Measurements from ENCODE around the gene MYO1D. TPM values are rescaled to one million over a fixed set of nuclear protein-coding genes. Genes with fewer than 3 reads are reported as not detected.

The MYO1D gene
- total RNA-seq, 4 donors from 2014 or later, result 70.5 to 92.3 (median 72.7) TPM

GRCh38 chr17:32747856-32748255 is 129.1 kb downstream of the MYO1D start:
- TF ChIP-seq POLR2A (IDR thresholded peaks at IDR 0.05) (no peak), POLR2AphosphoS5 (IDR thresholded peaks at IDR 0.05) (no peak), EP300 (IDR thresholded peaks at IDR 0.05) (no peak), CTCF (IDR thresholded peaks at IDR 0.05) (no peak)
- WGBS, result 89% methylated on average over 2 of the region's 2 CpGs
- H3K27me3 ChIP-seq, result no peaks in the 10 kb centered on the region
- no peaks in the 10 kb centered on the region for H3K4me1 ChIP-seq
- H3K36me3 ChIP-seq, result peaks cover 23% of the 10 kb centered on the region
- H3K9me3 ChIP-seq, result no peaks in the 10 kb centered on the region
- H3K27ac ChIP-seq, result no peak overlapping the region
- H3K4me3 ChIP-seq, result no peak overlapping the region
- no peak for DNase-seq (ENCODE audit: low spot score in 2 of 2)

- DNase-seq (ENCODE audit: low spot score in 2 of 2), result no peak
- Histone ChIP-seq H3K27ac (no peak overlapping the region), H3K36me3 (peaks cover 23% of the 10 kb centered on the region), H3K27me3 (no peaks in the 10 kb centered on the region), H3K9me3 (no peaks in the 10 kb centered on the region), H3K4me1 (no peaks in the 10 kb centered on the region), H3K4me3 (no peak overlapping the region)
- 91% methylated on average over 2 of the region's 2 CpGs for WGBS
- TF ChIP-seq EP300 (IDR thresholded peaks at IDR 0.05), result no peak
- no peak for TF ChIP-seq CTCF (IDR thresholded peaks at IDR 0.05)
- TF ChIP-seq POLR2AphosphoS5 (IDR thresholded peaks at IDR 0.05), result no peak
- TF ChIP-seq POLR2A (IDR thresholded peaks at IDR 0.05), result no peak
Measured at GRCh38 chr17:32746698-32747097, 130.2 kb downstream of the MYO1D start.

GRCh38 chr17:32746280-32746679 is 130.6 kb downstream of the MYO1D start:
- H3K27ac ChIP-seq, result no peak overlapping the region
- 97% methylated on average over 2 of the region's 2 CpGs for WGBS
- H3K9me3 ChIP-seq, result no peaks in the 10 kb centered on the region
- TF ChIP-seq POLR2AphosphoS5 (IDR thresholded peaks at IDR 0.05), result no peak
- no peak for TF ChIP-seq POLR2A (IDR thresholded peaks at IDR 0.05)
- no peak for TF ChIP-seq CTCF (IDR thresholded peaks at IDR 0.05)
- TF ChIP-seq EP300 (IDR thresholded peaks at IDR 0.05), result no peak
- no peak overlapping the region for H3K4me3 ChIP-seq
- H3K27me3 ChIP-seq, result no peaks in the 10 kb centered on the region
- H3K36me3 ChIP-seq, result peaks cover 23% of the 10 kb centered on the region
- no peaks in the 10 kb centered on the region for H3K4me1 ChIP-seq
- DNase-seq (ENCODE audit: low spot score in 2 of 2), result no peak

- 80% methylated on average over 4 of the region's 4 CpGs for WGBS
- peaks cover 27% of the 10 kb centered on the region for H3K36me3 ChIP-seq
Measured at GRCh38 chr17:32742681-32743538, 134.0 kb downstream of the MYO1D start.

More at GRCh38 chr17:32742681-32743538, 134.0 kb downstream of the MYO1D start:
- no peak for TF ChIP-seq POLR2A (IDR thresholded peaks at IDR 0.05)
- no peak for TF ChIP-seq POLR2AphosphoS5 (IDR thresholded peaks at IDR 0.05)
- no peak for TF ChIP-seq EP300 (IDR thresholded peaks at IDR 0.05)
- TF ChIP-seq CTCF (IDR thresholded peaks at IDR 0.05), result no peak
- Histone ChIP-seq H3K27me3 (no peaks in the 10 kb centered on the region), H3K4me3 (no peak overlapping the region), H3K27ac (no peak overlapping the region), H3K9me3 (no peaks in the 10 kb centered on the region), H3K4me1 (no peaks in the 10 kb centered on the region)
- no peak for DNase-seq (ENCODE audit: low spot score in 2 of 2)

Measured in suprapubic skin (tissue), 4 donors.